SK-N-DZ (cell line): ENCODE measurements around the gene C14orf93.
"Not testable (repeated sequence)": the region's sequence is repeated elsewhere in the genome, so short reads cannot be mapped to it uniquely, and the experiment has no call there.

ENCODE experiments used
- DNase-seq: peaks from one replicate; pipeline ENCODE4 v3.0.0-alpha.2; 2015; ENCODE audit warnings: low spot score

The C14orf93 gene

GRCh38 chr14:22976620-22977433 is 33.1 kb downstream of the C14orf93 start:
- no peak for DNase-seq

GRCh38 chr14:22974530-22975313 is 35.2 kb downstream of the C14orf93 start:
- no peak for DNase-seq

GRCh38 chr14:22973217-22974032 is 36.5 kb downstream of the C14orf93 start:
- peak; percentile 64 for DNase-seq

- DNase-seq = no peak
These were observed 37.5 kb downstream of the C14orf93 start for GRCh38 chr14:22972313-22972930.

- no peak for DNase-seq
These were observed 38.8 kb downstream of the C14orf93 start for GRCh38 chr14:22971152-22971551.

- no peak for DNase-seq
These were observed 43.1 kb downstream of the C14orf93 start for GRCh38 chr14:22966783-22967269.

- not testable (repeated sequence) for DNase-seq
These were observed 43.8 kb downstream of the C14orf93 start for GRCh38 chr14:22965916-22966782.

- no peak for DNase-seq
These were observed 47.8 kb downstream of the C14orf93 start for GRCh38 chr14:22962061-22962676.

- DNase-seq = no peak
These were observed 54.0 kb downstream of the C14orf93 start for GRCh38 chr14:22955702-22956569.

GRCh38 chr14:22952418-22952817 is 57.5 kb downstream of the C14orf93 start:
- DNase-seq = no peak

- DNase-seq = not testable (repeated sequence)
These were observed 58.1 kb downstream of the C14orf93 start for GRCh38 chr14:22951795-22952194.

- DNase-seq = no peak
These were observed 64.3 kb downstream of the C14orf93 start for GRCh38 chr14:22945642-22946041.

GRCh38 chr14:22939684-22940083 is 70.3 kb downstream of the C14orf93 start:
- DNase-seq = no peak
